Articular chondrocyte of knee joint (primary cell): ENCODE data around the gene OR13D1. TPM values are rescaled to one million over a fixed set of nuclear protein-coding genes. Genes with fewer than 3 reads are reported as not detected.

Experiments
- total RNA-seq: library from RNA; depleted of rRNA; stranded (reverse); fragments of >200 nt; gene quantifications from 2 replicates; pipeline ENCODE4 v1.2.3, GENCODE V29; 2012

Gene OR13D1, protein sequence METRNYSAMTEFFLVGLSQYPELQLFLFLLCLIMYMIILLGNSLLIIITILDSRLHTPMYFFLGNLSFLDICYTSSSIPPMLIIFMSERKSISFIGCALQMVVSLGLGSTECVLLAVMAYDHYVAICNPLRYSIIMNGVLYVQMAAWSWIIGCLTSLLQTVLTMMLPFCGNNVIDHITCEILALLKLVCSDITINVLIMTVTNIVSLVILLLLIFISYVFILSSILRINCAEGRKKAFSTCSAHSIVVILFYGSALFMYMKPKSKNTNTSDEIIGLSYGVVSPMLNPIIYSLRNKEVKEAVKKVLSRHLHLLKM
- total RNA-seq: not detected in 2 replicates

DNA sequence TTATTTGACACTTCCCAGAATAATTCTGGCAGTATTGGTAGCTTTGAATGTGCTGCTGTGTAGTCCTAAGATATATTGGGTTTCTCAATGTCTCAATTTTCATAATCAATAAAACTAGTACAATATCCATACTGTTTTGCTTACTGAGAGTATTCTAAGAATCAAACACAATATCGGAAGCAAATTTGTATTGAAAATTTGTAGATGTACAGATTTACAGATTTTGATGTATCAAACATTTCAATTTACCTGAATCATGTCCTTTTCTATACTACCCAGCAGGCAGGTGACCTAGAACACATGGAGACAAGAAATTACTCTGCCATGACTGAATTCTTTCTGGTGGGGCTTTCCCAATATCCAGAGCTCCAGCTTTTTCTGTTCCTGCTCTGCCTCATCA lies at the start of gene OR13D1:
OR13D1 (plus strand) TSS at position 301 of the 400 bp plus-strand sequence; CDS start at position 301, 0 bp downstream.

Other genes with a start within 250 kb of the OR13D1 start
- gene OR13F1, start 190.3 kb upstream of the OR13D1 start, total RNA-seq: not detected in 2 replicates
- not detected in 2 replicates for gene OR13C4, start 167.3 kb upstream of the OR13D1 start, total RNA-seq
- gene OR13C3, start 157.7 kb upstream of the OR13D1 start, total RNA-seq: 0.11 TPM in 1 of 2 replicates, not detected in the other
- gene OR13C8, start 125.3 kb upstream of the OR13D1 start, total RNA-seq: not detected in 2 replicates
- gene OR13C5, start 95.1 kb upstream of the OR13D1 start, total RNA-seq: not detected in 2 replicates
- 0.22 TPM in 1 of 2 replicates, not detected in the other for gene OR13C2, start 88.9 kb upstream of the OR13D1 start, total RNA-seq
- not detected in 2 replicates for gene OR13C9, start 76.3 kb upstream of the OR13D1 start, total RNA-seq
- 61.6 and 69.6 TPM in 2 replicates for gene NIPSNAP3A, start 53.2 kb downstream of the OR13D1 start, total RNA-seq
- 3.0 and 3.1 TPM in 2 replicates for gene NIPSNAP3B, start 69.6 kb downstream of the OR13D1 start, total RNA-seq
- gene ABCA1, start 233.6 kb downstream of the OR13D1 start, total RNA-seq: 55.0 and 67.4 TPM in 2 replicates